ENCODE results near the gene PCP4.

PCP4 gene

DNA sequence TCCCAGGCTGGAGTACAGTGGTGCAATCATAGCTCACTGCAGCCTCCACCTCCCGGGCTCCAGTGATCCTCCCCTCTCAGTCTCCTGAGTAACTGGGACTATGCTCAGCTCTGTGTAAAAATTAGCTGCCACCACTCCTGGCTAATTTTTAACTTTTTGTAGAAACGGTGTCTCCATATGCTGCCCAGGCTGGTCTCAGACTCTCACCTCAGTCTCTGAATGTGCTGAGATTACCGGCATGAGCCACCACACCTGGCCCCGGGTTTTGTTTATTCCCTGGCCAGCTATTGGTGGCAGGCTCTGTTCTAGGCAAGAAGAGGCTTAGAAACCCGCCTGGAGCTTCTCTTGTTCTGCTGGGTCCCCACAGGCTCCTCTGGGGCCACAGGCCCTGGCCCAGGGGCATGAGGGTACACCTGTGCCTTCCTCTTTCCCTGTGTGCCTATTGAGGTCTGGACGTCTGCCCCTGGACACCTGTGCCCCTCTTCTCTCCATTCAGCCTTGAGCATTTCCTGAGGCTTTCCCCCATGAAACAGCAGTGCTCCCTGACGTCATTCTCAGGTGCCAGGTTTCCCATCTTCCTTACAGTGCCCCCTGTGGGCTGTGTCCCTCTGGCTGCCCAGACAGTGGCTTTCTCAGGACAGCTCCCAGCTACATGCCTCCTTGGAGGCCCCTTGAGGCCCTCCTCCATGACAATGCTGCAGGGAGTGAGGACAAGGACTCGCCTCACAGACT is 57.5 kb downstream of the PCP4 start:
- no peak for DNase-seq

DNA sequence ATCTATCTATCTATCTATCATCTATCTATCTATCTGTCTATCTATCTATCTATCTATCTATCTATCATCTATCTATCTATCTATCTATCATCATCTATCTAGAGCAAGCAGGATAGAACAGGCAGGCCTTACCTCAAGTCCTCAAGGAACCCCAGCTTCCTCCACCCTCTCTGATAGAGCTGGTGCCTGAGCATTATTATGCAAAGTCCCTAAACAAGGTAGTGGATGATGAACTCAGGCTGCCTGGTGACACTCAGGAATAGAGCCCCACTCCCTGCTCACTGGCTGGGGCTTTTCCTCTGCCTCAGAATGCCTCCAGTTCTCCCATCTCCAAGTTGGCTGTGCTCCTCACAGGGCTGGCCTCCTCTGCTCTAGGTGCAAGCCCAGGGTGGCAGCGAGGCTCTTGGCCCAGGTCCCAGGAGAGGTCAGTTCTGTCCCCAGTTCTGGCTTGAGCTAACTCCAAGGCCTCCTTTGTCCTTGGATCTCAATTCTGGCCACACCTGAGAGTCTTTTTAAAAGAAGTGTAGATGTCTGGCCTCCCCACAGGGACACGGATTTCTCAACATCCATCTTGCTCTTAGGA is 60.2 kb downstream of the PCP4 start:
- DNase-seq, result no peak

DNA sequence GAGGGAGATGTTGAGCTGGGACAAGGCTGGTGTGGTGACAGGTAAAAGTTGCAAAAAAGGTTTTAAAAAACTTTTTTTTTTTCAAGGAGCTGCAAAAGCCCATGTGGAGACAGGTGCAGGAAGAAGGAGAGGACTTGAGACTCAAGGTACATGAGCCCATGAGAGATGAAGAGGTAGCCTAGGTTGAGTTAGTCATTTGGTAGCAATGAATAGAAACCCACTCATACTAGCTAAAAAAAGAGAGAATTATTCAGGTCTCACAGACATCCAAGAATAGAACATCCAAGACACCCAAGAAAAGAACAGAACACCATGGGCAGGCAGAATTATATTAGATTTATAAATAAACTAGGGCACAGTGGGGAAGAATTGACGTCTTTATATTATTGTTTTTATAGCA is 65.1 kb downstream of the PCP4 start:
- DNase-seq, result no peak

DNA sequence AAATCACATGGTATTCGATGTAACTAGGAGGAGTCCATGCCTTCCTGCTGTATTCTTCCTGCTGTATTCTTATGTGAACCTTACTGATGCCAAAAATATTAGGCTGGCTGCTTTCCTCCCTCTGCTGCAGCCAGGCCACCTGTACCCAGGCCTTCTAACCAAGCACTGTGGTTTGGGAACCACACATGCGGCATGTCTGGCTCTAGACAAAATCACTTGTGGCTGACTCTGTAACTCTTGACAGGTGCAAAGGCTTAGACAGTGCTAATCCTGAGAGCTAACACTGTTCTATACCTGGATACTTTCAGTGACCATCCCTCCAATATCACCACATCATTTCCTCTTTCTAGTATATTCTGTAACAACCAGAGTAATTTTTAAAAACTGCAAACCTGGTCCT is 67.7 kb downstream of the PCP4 start:
- DNase-seq, result no peak

DNA sequence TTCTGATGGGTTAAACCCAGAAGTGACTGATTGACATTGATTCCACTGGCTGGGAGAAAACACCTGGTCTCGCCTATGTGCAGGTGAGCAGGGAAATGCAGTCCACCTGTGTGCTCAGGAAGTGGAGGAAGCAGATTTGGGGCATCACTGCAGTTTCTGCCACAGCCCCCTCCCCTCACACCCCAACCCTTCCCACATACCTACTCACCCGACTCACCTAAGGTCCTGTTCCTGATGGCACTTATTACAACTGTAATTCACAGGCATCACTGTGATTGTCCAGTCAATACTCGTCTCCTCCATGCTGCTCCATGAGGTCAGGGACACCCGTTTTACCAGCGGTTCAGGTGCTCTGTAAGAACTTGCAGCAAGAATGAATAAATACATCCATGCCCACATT is 68.5 kb downstream of the PCP4 start:
- DNase-seq, result no peak

DNA sequence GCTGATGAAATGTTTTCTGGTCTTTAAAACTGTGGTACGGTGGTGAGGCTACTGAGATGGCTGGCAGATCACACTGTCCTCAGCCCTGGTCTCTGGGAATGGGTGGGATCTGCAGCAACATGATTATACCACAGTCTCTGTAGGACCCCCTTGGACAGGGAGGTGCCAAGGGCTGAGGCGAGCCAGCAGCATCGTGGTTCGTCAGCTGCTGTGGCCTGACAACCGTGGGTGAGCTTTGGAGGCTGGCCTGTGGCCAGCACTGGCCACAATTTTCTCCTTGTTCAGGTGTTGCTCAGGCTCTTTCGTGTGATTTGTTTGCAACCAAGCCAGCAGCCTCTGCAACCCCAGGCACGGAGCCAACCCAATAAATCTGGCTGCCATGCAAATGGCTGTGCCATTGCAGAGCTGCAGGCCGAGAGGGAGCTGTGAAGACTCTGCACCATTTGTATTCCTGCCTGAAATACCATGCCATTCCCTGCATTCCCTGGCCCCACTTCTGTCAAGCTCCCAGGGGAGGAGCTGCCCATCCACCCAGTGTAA is 70.9 kb downstream of the PCP4 start:
- DNase-seq, result no peak

DNA sequence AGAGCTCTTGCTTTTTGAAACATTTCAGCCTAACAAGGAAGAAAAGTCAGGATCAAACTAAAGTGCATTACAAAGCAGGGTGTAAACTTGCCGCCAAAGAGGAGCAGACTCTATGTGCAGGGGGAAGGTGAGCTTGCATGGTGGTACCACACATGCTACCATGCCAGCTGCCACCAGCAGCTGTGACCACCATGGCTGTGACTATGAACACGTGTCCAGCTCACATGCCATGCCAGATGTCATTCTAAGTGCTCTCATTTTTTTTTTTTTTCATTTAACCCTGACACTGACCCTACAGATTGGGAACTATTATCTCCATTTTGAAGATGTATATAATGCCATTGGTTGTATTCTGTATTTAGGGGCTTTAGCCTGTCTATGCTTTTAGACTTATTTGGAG is 79.0 kb downstream of the PCP4 start:
- DNase-seq, result no peak

DNA sequence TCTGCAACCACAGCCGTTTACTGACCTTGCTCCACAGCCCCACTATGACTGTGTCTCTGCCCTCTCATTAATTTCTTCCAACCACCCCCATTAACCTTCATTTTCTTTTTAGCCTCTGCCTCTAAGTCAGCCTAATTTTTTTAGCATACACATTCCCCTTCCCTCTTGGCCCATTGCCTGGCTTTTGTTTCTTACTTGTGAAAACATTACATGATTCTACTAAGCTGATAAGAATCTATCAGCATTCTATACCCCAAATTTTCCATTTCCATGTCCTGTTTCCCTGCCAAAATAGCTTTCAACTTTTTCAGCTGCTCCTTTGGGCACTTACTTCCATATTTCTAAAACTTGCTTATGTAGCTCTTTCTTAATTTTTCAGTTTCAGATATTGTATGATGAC is 79.8 kb downstream of the PCP4 start:
- no peak for DNase-seq

DNA sequence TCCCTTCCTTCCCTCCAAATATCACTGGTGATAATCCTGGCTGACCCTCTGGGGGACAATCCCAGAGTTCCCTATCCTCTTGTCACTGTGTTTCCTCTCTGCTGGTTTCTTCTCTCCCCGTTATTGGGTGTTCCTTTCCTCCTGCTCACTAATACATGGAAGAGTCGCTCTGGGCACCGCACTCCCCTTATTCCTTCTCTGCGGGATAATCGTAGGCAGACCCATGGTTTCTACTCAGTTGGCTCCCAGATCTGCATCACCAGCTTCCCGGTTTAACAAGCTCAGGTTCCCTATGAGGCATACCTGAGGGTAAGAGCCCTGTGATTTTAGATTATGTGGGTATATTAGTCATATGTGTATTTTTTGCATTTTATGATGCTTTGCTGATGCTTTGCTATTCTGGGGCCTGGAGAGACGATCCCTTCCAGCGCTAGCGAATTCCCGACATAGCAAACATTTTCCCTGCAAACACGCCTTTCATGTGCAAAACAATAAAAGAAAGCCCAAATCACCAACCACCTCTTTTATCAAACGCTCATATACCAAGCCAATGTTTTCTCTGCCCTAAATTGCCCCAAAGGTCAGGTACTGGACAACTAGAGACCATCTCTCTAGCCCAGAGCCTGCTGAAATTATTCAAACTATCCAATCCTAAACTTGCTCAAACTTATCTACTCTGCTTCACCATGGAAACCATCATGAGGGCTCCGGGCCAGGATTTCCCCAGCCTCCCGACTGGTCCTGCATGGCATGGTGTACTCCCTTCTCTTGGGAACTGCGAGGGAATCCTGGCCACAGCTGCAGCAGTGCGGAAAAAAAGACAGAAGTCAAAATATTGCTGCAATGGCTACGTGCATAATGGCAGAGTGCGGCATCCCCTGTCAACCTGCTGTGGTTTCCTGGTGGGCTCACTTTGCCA is 84.2 kb downstream of the PCP4 start:
- DNase-seq, result no peak

DNA sequence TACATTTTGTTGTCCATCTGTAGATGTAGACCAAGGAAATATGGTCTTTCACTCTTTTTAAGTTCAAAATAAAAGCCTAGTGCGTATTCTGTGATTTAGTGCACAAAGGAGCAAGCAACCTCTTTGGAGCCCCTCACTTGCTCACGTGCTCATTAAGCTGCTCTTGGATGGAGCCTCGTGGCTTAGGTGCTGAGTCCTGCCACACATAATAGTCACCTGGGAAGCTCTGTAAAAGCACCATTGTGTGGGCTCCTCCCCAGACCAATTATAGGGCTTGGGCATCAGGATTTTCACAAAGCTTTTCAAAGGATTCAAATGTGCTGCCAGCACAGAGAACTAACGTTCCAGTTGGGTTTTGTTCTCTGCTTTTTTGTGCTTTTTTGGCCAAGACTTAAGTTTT is 85.0 kb downstream of the PCP4 start:
- no peak for DNase-seq

DNA sequence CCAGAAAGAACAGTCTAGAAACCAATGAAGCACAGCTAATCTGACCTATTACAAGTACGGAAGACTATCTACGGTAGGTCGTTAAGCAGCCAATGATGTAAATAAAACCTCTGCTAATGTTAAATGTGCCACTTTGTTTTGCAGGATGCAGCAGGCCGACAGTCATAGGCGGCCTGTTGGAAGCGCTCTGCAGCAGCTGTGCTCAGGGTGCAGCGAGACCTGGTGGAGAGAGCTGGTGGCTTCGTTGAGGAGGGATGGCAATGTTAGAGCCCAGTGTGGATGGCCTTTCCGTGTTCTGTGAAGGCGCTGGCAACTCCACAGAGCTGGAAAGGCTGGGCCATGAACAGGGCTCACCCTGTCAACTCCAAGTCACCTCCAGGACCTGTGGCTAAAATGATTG is 87.3 kb downstream of the PCP4 start:
- no peak for DNase-seq

DNA sequence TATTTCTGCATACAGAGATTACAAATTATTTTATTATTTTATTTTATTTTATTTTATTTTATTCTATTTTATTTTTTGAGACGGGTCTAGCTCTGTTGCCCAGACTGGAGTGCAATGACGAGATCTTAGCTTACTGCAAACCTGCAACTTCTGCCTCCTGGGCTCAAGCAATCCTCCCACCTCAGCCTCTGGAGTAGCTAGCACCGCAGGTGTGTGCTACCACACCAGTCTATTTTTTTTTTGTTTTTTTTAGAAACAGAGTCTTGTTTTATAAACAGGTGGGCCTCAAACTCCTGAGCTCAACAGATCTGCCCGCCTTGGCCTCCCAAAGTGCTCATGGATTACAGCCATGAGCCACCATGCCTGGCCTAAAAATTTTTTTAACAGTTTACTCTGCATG is 88.1 kb downstream of the PCP4 start:
- DNase-seq, result no peak

DNA sequence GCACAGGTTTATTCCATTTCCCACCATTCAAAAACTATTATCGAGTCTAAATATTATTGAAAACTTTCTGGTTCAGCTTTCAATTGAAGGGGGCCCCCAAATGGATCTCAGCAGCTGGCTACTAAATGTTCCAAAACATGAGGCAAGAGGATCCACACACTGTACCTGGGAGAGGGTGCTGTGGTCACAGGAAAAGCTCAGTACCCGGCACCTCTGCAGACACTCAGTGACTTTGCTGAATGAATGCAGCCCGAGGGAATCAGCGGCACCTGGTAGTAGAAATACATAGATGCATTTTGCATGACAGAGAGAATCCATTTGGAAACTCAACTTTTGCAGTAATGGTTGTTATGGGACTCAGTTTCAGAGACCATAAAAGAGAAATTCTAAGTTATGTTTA is 89.3 kb downstream of the PCP4 start:
- DNase-seq, result no peak

DNA sequence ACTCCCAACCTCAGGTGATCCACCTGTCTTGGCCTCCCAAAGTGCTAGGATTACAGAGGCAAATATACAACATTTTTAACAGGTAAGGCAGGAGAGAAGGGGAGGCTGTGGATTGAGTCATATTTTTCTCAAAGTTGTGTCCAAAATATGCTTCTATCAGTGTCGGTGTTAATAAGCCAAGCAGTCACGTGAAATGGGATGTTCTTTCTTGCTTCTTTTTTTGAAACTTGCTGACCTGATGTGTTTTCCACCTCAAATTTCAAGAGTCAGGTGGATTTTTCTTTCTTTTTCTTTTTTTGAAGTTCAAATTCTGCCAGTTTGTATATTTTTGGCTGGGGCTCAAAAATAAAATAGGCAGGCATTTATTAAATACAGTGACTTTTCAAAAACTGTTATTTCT is 91.5 kb downstream of the PCP4 start:
- no peak for DNase-seq

DNA sequence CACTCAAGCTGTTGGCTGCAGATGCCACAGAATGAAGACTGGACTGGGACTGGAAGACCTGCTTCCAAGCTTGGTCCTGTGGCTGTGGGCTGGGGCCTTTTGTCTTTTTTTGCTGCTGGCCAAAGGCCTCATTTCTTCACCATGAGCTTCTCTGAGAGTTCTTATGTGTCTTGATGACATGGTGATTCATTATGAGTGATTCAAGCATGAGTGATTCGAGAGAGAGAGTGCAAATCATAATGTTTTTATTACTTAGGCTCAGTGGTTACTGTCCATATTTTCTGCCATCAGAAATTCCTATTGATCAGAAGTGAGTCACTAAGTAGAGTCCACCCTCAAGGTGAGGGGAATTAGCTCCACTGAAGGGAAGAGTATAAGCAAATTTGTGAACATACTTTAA is 94.0 kb downstream of the PCP4 start:
- peak; percentile 11 for DNase-seq

DNA sequence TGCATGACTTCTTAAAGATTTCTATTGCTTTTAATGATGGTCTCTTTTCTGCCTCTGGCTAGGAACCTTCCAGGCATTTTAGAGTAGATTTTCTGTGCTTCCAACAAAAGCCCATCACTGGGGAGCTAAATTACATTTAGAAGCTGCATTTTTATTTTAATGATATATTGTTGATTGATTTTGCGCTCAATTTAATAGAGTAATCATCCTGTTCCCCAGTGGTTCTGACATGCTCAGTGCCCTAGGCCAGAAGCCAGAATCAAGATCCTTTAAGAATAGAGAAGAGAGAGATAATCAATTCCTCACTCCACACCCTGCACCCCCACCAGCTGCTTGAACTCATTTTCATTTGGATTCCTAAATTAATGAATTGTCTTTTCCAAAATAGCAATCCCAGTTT is 97.8 kb downstream of the PCP4 start:
- DNase-seq, result no peak

DNA sequence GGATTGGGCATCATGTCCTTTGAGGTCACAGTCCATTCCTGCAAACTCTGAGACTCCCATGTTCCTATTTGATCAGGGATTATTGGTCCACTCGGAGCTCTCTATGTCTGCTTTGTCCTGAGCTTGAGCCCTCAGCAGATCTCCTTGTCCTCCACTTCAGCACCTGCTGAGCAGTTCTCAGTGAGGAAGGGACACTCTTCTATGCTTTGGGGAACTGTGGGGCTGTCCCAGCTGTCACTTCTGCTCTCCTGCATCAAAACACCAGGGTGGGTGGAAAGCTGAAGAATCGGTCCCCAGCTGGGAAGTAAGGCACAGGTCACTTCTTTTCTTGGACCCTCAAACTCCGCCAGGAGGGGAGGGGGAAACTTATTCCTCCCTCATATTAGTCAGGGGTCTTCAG is 99.5 kb downstream of the PCP4 start:
- DNase-seq, result no peak

DNA sequence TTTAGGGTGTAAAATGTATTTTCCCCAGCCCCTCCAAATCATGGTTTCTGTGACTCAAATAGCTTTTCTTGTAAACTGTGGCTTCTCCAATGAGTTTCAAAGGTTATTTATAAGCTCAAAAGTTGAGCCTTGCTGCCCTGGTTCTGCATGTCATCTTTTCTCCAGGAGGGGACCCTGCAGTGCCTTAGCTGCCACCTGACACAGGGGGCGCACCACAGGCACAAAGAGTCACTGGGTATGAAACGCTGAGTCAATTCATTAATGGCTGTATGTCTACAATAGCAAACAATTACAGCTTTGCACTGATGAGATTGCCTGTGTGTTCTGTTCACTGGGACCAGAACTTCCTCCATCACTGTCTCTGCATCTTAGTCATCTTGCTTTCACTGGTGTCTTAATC is 100.8 kb downstream of the PCP4 start:
- no peak for DNase-seq

DNA sequence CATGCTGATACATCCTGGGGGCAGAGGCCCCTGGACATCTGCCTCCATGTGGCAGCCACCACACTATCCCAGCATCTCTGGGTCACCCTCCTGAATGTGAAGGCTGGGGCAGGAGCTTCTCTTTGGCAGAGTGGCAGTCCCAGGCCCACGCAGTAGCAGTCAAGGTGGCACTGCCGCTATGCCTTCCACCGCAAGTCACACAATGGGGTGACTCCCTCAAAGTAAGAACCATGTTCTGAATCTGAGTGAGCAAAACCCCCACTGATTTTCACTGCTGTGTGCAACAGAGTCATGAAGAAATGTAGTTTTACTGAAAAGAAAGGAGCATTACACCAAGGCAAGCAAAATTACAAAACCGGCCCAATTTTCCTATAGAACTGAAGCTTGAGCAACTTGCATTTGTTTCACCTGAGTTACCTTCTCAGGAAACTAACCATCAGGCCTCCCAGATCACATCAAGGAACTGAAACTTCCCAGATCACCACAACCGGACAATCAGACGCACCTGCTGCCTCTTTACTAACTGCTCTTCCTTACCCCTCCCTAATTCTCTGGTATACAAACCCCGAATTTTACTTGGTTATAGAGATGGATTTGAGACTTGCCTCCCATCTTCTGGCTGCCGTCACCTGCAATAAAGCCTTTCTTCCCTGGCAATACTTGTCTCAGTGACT is 102.6 kb downstream of the PCP4 start:
- DNase-seq, result no peak

DNA sequence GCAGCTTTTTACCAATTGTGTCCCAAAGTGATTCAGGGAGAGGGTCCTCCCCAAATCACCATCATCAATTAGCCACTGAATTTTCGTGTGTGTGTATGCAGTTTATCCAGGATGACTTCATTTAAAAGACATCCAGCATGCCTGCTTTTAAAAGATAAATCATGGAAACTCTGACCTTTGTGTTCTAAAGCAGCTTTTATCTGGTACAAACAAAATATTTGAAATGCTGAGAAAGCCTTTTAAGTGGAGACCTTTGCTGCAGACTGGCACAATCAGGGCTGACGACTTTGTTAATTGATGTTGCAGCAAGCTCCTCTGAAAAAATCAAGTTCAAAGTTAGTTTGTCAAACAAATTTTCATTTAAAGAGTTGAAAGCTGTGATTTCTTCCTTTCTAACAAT is 104.7 kb downstream of the PCP4 start:
- no peak for DNase-seq

DNA sequence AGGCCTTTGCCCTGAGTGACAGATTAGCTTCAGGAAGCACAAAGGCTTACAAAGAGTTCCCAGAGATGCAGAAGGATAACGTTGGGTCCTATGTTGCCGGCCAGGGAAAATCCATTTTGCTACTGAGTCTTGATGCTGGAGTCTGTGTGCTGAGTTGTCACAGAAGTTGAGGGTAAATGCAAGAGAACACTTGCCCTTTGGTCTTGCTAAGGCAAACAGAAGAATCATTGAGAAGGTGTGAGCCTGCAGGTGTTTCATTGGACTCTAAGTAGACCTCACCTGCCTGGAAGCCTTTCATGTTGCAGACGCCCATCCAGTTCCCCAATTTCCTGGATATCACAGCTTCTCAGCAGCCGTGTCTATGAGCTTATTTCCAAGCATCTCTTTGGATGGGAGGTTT is 105.2 kb downstream of the PCP4 start:
- DNase-seq, result no peak

DNA sequence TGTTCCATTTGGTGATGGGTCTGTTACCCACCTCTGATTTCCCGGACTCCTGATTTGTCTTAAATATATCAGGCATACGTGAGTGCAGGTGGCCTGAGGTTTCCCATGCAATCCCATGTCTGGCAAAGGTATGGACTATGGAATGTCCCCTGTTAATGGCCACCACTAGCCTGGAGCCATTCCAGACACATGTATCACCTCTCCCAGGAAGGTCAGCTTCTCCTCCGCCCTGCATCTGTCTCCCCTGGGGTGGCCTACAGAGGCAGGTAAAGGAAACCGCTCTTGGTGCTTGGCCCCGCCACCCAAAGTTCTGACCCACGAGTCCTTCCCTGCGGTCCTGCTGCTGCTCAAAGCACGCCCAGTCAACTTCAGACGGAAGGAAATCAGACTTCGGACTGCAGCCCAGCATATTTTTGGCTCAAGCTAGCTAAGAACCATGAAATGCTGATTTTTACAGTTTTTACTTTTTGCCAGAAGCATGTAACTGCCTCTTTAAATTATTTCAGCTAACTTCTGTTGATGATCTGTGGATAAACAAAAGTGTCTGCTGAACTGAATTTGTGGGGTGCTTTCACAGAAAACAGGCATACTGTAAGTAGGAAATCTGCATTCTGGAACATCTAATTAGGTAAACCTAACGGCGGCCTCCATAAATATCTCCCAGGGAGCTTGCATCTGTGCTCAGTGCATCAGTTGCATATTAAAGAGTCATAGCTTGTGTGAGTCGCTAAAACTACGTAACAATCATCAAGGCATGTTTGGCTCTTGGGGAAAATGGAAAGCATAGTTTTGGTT is 105.9 kb downstream of the PCP4 start:
- DNase-seq, result no peak
